OCI-LY7 (cell line): ENCODE measurements around the gene STON2.

ENCODE experiments used
- EZH2phosphoT487 ChIP-seq: fragments of 200-600 bp; sonication (generic); IDR thresholded peaks from 2 replicates; pipeline ENCODE4 v1.6.1; 2018; ENCODE audit warnings: low read depth, borderline replicate concordance, mild to moderate bottlenecking, mixed run types, antibody characterized with exemption, low read length, moderate library complexity, mixed read lengths
- TF ChIP-seq, protein P1 (sequence below): fragments of 200-600 bp; sonication (generic); conservative IDR thresholded peaks from 2 replicates; pipeline ENCODE4 v1.5.1; 2014; ENCODE audit warnings: mild to moderate bottlenecking, antibody characterized with exemption, low read length, moderate library complexity, mixed read lengths

DNA sequence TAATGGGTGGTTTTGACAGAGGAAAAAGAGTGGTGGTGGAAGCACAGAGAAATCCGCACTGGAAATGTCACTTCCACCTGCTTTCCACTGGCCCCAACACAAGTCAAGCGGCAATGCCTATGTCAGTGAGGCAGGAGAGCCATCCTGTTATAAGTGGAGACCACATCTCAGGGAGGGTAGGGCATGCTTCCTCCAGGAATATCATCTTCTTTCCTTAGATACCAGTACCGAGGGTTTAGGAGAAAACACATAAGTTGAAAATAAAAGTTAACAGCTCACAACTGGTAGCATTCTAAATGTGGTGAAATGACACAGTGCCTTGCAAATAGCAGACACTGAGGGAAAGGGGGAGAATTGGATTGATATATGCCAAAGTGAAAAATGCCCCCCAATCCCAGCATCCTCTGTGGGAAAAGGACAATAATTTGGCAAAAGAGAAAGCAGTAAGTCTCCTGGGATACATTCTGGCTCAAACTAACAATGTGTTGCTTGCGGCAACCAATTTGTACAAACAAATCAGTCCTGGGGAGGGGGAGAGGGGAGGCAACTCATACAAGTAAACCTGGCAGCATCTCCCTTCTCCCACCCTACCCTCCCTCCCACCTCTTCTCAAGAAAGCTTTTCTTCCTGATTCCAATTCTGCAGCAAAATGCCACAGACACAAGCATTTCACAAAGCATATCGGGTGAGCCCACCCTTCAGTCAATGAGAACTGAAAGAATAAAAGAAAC, 57.1 kb downstream of the STON2 start:
- TF ChIP-seq, protein P1, sequence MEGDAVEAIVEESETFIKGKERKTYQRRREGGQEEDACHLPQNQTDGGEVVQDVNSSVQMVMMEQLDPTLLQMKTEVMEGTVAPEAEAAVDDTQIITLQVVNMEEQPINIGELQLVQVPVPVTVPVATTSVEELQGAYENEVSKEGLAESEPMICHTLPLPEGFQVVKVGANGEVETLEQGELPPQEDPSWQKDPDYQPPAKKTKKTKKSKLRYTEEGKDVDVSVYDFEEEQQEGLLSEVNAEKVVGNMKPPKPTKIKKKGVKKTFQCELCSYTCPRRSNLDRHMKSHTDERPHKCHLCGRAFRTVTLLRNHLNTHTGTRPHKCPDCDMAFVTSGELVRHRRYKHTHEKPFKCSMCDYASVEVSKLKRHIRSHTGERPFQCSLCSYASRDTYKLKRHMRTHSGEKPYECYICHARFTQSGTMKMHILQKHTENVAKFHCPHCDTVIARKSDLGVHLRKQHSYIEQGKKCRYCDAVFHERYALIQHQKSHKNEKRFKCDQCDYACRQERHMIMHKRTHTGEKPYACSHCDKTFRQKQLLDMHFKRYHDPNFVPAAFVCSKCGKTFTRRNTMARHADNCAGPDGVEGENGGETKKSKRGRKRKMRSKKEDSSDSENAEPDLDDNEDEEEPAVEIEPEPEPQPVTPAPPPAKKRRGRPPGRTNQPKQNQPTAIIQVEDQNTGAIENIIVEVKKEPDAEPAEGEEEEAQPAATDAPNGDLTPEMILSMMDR = no peak
- TF ChIP-seq EZH2phosphoT487 = no peak
